Bone marrow (tissue), 2 donors: Measurements from ENCODE around the gene S1PR3.

Experiments used
- DNase-seq, 2 donors: peaks; one replicate each; lab custom pipeline; 2025; lab: John Stamatoyannopoulos, UW

S1PR3 gene

GRCh38 chr9:89038382-89039103, 47.3 kb downstream of the S1PR3 start:
- no peak for DNase-seq

- no peak for DNase-seq
Measured at GRCh38 chr9:89039104-89039465, 47.8 kb downstream of the S1PR3 start.

- no peak for DNase-seq
Measured at GRCh38 chr9:89039664-89040063, 48.4 kb downstream of the S1PR3 start.

- DNase-seq, result no peak
Measured at GRCh38 chr9:89042984-89043383, 51.7 kb downstream of the S1PR3 start.

- no peak for DNase-seq
Measured at GRCh38 chr9:89044104-89044503, 52.8 kb downstream of the S1PR3 start.

- no peak for DNase-seq
Measured at GRCh38 chr9:89044881-89045280, 53.6 kb downstream of the S1PR3 start.

- DNase-seq, result no peak
Measured at GRCh38 chr9:89046832-89047231, 55.6 kb downstream of the S1PR3 start.

- DNase-seq, result no peak
Measured at GRCh38 chr9:89047667-89048066, 56.4 kb downstream of the S1PR3 start.

- DNase-seq, result no peak
Measured at GRCh38 chr9:89048616-89049015, 57.3 kb downstream of the S1PR3 start.

GRCh38 chr9:89049646-89050045, 58.4 kb downstream of the S1PR3 start:
- no peak for DNase-seq

- no peak for DNase-seq
Measured at GRCh38 chr9:89051421-89052025, 60.3 kb downstream of the S1PR3 start.

GRCh38 chr9:89052470-89053097, 61.3 kb downstream of the S1PR3 start:
- DNase-seq, result no peak

GRCh38 chr9:89053301-89053700, 62.0 kb downstream of the S1PR3 start:
- no peak for DNase-seq
